IMR-90 (cell line): ENCODE data around the gene CHML. TPM values are rescaled to one million over a fixed set of nuclear protein-coding genes. Genes with fewer than 3 reads are reported as not detected.

ENCODE experiments used
- ATAC-seq: fragments of 200-7000 bp; cut with Tn5 transposase; 2 replicates; pipeline ENCODE4 v1.9.1; 2020; ENCODE audit warnings: low read depth, mild to moderate bottlenecking, moderate library complexity
- BruUV-seq: library from RNA; stranded (reverse); fragments of 400-500 nt; replicated peaks from 2 replicates; lab custom pipeline; 2021; lab: Mats Ljungman, UMichigan
- CTCF ChIA-PET: fragments of 300-600 bp; formaldehyde crosslinking; extraction: SDS; loops from one replicate; lab custom pipeline; 2021; ENCODE audit warnings: antibody characterized with exemption; lab: Yijun Ruan, JAX
- POLR2A ChIA-PET: fragments of 300-600 bp; sonication (Branson Sonifier 250); formaldehyde crosslinking; loops from one replicate; lab custom pipeline; 2022; ENCODE audit warnings: antibody characterized with exemption; ENCODE audit not compliant: unreplicated experiment; lab: Charles Lee
- DNase-seq: peaks from one replicate; pipeline ENCODE4 v3.0.0; 2013
- H2AFZ ChIP-seq: replicated peaks from 2 replicates; pipeline ENCODE3; 2013; ENCODE audit warnings: low read length, mild to moderate bottlenecking; ENCODE audit not compliant: poor library complexity
- H2AK5ac ChIP-seq: 2 replicates; pipeline ENCODE4 v1.6.1; 2013; ENCODE audit warnings: low read depth, low read length, inconsistent platforms
- H2AK9ac ChIP-seq: replicated peaks from 2 replicates; pipeline ENCODE3; 2013; ENCODE audit warnings: mild to moderate bottlenecking, low read depth, low read length, moderate library complexity; ENCODE audit not compliant: poor library complexity
- H2BK120ac ChIP-seq: 2 replicates; pipeline ENCODE4 v1.6.1; 2013; ENCODE audit warnings: low read depth, low read length, inconsistent platforms
- H2BK15ac ChIP-seq: 3 replicates; pipeline ENCODE4 v1.6.1; 2013; ENCODE audit warnings: low read depth, low read length, inconsistent platforms
- H2BK20ac ChIP-seq: 2 replicates; pipeline ENCODE4 v1.6.1; 2013; ENCODE audit warnings: low read depth, mild to moderate bottlenecking, inconsistent platforms, low read length, moderate library complexity
- H2BK5ac ChIP-seq: 2 replicates; pipeline ENCODE4 v1.6.1; 2013; ENCODE audit warnings: mild to moderate bottlenecking, low read depth, low read length, inconsistent platforms; ENCODE audit not compliant: poor library complexity, severe bottlenecking
- H3K14ac ChIP-seq: replicated peaks from 2 replicates; pipeline ENCODE4 v1.6.1; 2013; ENCODE audit warnings: low read depth, low read length, inconsistent platforms
- H3K18ac ChIP-seq: 2 replicates; pipeline ENCODE4 v1.6.1; 2013; ENCODE audit warnings: low read depth, low read length, control low read depth
- H3K23ac ChIP-seq: 2 replicates; pipeline ENCODE4 v1.6.1; 2013; ENCODE audit warnings: low read depth, low read length, inconsistent platforms
- H3K27ac ChIP-seq: 2 replicates; pipeline ENCODE4 v1.5.1; 2013; ENCODE audit warnings: mild to moderate bottlenecking, control low read depth, low read length; ENCODE audit not compliant: insufficient read depth
- H3K27me3 ChIP-seq: 2 replicates; pipeline ENCODE4 v1.6.1; 2013; ENCODE audit warnings: low read length; ENCODE audit not compliant: control insufficient read depth, insufficient read depth
- H3K36me3 ChIP-seq: 2 replicates; pipeline ENCODE4 v1.6.1; 2013; ENCODE audit warnings: low read length, mixed read lengths; ENCODE audit not compliant: control insufficient read depth, insufficient read depth
- H3K4ac ChIP-seq: 2 replicates; pipeline ENCODE4 v1.6.1; 2013; ENCODE audit warnings: low read depth, low read length, inconsistent platforms
- H3K4me1 ChIP-seq: 2 replicates; pipeline ENCODE4 v1.6.1; 2013; ENCODE audit warnings: low read length, mixed read lengths; ENCODE audit not compliant: control insufficient read depth, insufficient read depth
- H3K4me2 ChIP-seq: 2 replicates; pipeline ENCODE4 v1.6.1; 2013; ENCODE audit warnings: low read depth, mild to moderate bottlenecking, control low read depth, low read length, moderate library complexity
- H3K4me3 ChIP-seq: 2 replicates; pipeline ENCODE4 v1.5.1; 2013; ENCODE audit warnings: low read depth, mild to moderate bottlenecking, control low read depth, low read length, moderate library complexity; ENCODE audit not compliant: insufficient read depth
- H3K56ac ChIP-seq: 2 replicates; pipeline ENCODE4 v1.6.1; 2013; ENCODE audit warnings: low read length, inconsistent platforms; ENCODE audit not compliant: insufficient read depth; ENCODE audit errors: extremely low read depth
- H3K79me1 ChIP-seq, 2 experiments: 2 replicates each; pipeline ENCODE4 v1.6.1; 2013; ENCODE audit warnings: low read length in 2 of 2, inconsistent platforms in 1 of 2, low read depth in 1 of 2
- H3K9ac ChIP-seq: 2 replicates; pipeline ENCODE4 v1.6.1; 2013; ENCODE audit warnings: low read depth, low read length, control low read depth
- H3K9me1 ChIP-seq: 2 replicates; pipeline ENCODE4 v1.6.1; 2013; ENCODE audit warnings: low read length, inconsistent platforms; ENCODE audit not compliant: insufficient read depth
- H3K9me3 ChIP-seq: 2 replicates; pipeline ENCODE4 v1.6.1; 2013; ENCODE audit warnings: low read length; ENCODE audit not compliant: control insufficient read depth, insufficient read depth
- H4K20me1 ChIP-seq: 2 replicates; pipeline ENCODE4 v1.6.1; 2013; ENCODE audit warnings: low read length, inconsistent platforms; ENCODE audit not compliant: insufficient read depth
- H4K5ac ChIP-seq: 2 replicates; pipeline ENCODE4 v1.6.1; 2013; ENCODE audit warnings: mild to moderate bottlenecking, low read depth, low read length, control low read depth
- H4K8ac ChIP-seq, 2 experiments: 2 replicates each; pipeline ENCODE4 v1.6.1; 2013; ENCODE audit warnings: low read depth in 2 of 2, low read length in 2 of 2, control low read depth in 1 of 2, inconsistent platforms in 1 of 2
- H4K91ac ChIP-seq: 2 replicates; pipeline ENCODE4 v1.6.1; 2013; ENCODE audit warnings: low read depth, low read length, inconsistent platforms; ENCODE audit not compliant: insufficient read depth
- BHLHE40 ChIP-seq: fragments of 150-350 bp; IDR thresholded peaks from 2 replicates; pipeline ENCODE4 v1.6.1; 2016; ENCODE audit warnings: mild to moderate bottlenecking, low read depth, low read length
- CEBPB ChIP-seq: IDR thresholded peaks from 2 replicates; pipeline ENCODE4 v1.6.1; 2012; ENCODE audit warnings: low read depth, low read length, improper control_type of control experiment
- CTCF ChIP-seq: conservative IDR thresholded peaks from 2 replicates; pipeline ENCODE4 v1.5.1; 2012; ENCODE audit warnings: mild to moderate bottlenecking, low read depth, low read length, improper control_type of control experiment
- ELK1 ChIP-seq: fragments of 150-350 bp; IDR thresholded peaks from 2 replicates; pipeline ENCODE4 v1.6.1; 2016; ENCODE audit warnings: low read depth, mild to moderate bottlenecking, low read length, moderate library complexity, borderline replicate concordance
- FOS ChIP-seq: fragments of 150-350 bp; IDR thresholded peaks from 2 replicates; pipeline ENCODE4 v1.6.1; 2016; ENCODE audit warnings: low read depth, low read length
- MAFK ChIP-seq: IDR thresholded peaks from 2 replicates; pipeline ENCODE4 v1.6.1; 2012; ENCODE audit warnings: low read depth, low read length, improper control_type of control experiment
- MAZ ChIP-seq: IDR thresholded peaks from 2 replicates; pipeline ENCODE4 v1.6.1; 2012; ENCODE audit warnings: low read depth, mild to moderate bottlenecking, low read length, improper control_type of control experiment, moderate library complexity, borderline replicate concordance
- MXI1 ChIP-seq: IDR thresholded peaks from 2 replicates; pipeline ENCODE4 v1.6.1; 2012; ENCODE audit warnings: low read depth, mild to moderate bottlenecking, low read length, moderate library complexity, borderline replicate concordance
- NFE2L2 ChIP-seq: fragments of 150-350 bp; IDR thresholded peaks from 2 replicates; pipeline ENCODE4 v1.6.1; 2016; ENCODE audit warnings: low read depth, mild to moderate bottlenecking, low read length
- POLR2A ChIP-seq: IDR thresholded peaks from 2 replicates; pipeline ENCODE4 v1.6.1; 2012; ENCODE audit warnings: mild to moderate bottlenecking, low read depth, low read length
- RAD21 ChIP-seq: IDR thresholded peaks from 2 replicates; pipeline ENCODE4 v1.6.1; 2012; ENCODE audit warnings: low read length, improper control_type of control experiment
- RFX5 ChIP-seq: IDR thresholded peaks from 2 replicates; pipeline ENCODE4 v1.8.0; 2012; ENCODE audit warnings: low read depth, mild to moderate bottlenecking, low read length, moderate library complexity
- SMC3 ChIP-seq: fragments of 150-350 bp; IDR thresholded peaks from 2 replicates; pipeline ENCODE4 v1.6.1; 2016; ENCODE audit warnings: low read depth, mild to moderate bottlenecking, antibody characterized with exemption, low read length, moderate library complexity
- USF2 ChIP-seq: fragments of 150-350 bp; IDR thresholded peaks from 2 replicates; pipeline ENCODE4 v1.6.1; 2017; ENCODE audit warnings: mild to moderate bottlenecking, antibody characterized with exemption, low read length, low read depth
- WGBS, 2 experiments: methylation state at CpG; one replicate each; pipeline versions ENCODE4 v1.1.5 to v1.1.7; 2013; ENCODE audit warnings: missing lambda C conversion rate in 2 of 2; ENCODE audit not compliant: insufficient read length in 1 of 2; ENCODE audit errors: extremely low coverage in 2 of 2; 5-methylcytosine and 5-hydroxymethylcytosine counted together
- dilution Hi-C: fragments of 300-500 bp; cut with HindIII; formaldehyde crosslinking; loops from one replicate; pipeline ENCODE4 v1.14.3; 2018; ENCODE audit warnings: low sequenced_read_pairs; ENCODE audit not compliant: unreplicated experiment
- in situ Hi-C: fragments of 300-500 bp; cut with MboI; formaldehyde crosslinking; loops from 3 replicates; pipeline ENCODE4 v1.14.3; 2019; ENCODE audit warnings: low sequenced_read_pairs, inconsistent platforms, mixed read lengths
- intact Hi-C: fragments of 100-400 bp; cut with micrococcal nuclease; formaldehyde crosslinking; loops from 2 replicates; pipeline ENCODE4 v1.10.0; 2022
- polyA plus RNA-seq, 3 experiments: library from polyadenylated mRNA; depleted of rRNA; stranded (reverse); fragments of >200 nt; gene quantifications; 2 replicates each; pipeline ENCODE4 v1.2.3, GENCODE V29; 2012; ENCODE audit warnings: low replicate concordance in 1 of 3
- total RNA-seq: library from RNA; depleted of rRNA; stranded (reverse); fragments of >200 nt; gene quantifications from 2 replicates; pipeline ENCODE4 v1.2.3, GENCODE V29; 2012

Gene CHML
- total and polyA plus RNA-seq, 2 of the 4 experiments (the other 2 are of a cell fraction), result 5.3 to 25.6 TPM

GRCh38 chr1:241635556-241636152 is 4.5 kb downstream of the CHML start:
- POLR2A ChIA-PET, result interaction anchor here (0.5 kb wide), 1 partner anchor 203 kb away, joined by 3 read pairs; no protein-coding TSS in a partner anchor
- no peak for TF ChIP-seq MXI1
- TF ChIP-seq NFE2L2, result no peak
- TF ChIP-seq CEBPB, result no peak
- no peak for TF ChIP-seq CTCF
- TF ChIP-seq POLR2A, result no peak
- TF ChIP-seq RAD21, result no peak
- no peak for TF ChIP-seq USF2
- TF ChIP-seq FOS, result no peak
- TF ChIP-seq BHLHE40, result no peak
- TF ChIP-seq MAFK, result no peak
- no peak for TF ChIP-seq ELK1
- no peak for TF ChIP-seq RFX5
- no peak for TF ChIP-seq SMC3
- no peak for TF ChIP-seq MAZ
- H2BK120ac ChIP-seq, result no peak overlapping the region
- no peak overlapping the region for H3K23ac ChIP-seq
- peaks cover 3% of the 10 kb centered on the region; the same call in 1 of the 2 replicates for H3K36me3 ChIP-seq
- ATAC-seq (no peak), DNase-seq (no peak)
- peaks cover 12% of the 10 kb centered on the region for H3K4me1 ChIP-seq
- in situ Hi-C loops (no loop called here), intact Hi-C loops (loop anchor here (2.0 kb wide), 2 partner anchors 23 to 199 kb away; no protein-coding TSS in a partner anchor), dilution Hi-C loops (no loop called here)
- H4K20me1 ChIP-seq, result 0 out of 2 replicates have a peak, but pooled peaks cover 6% of the 10 kb centered on the region
- no peak overlapping the region for H4K91ac ChIP-seq
- H3K9me1 ChIP-seq, result peaks cover 8% of the 10 kb centered on the region
- H2AK5ac ChIP-seq, result no peak overlapping the region
- no peak overlapping the region for H2AFZ ChIP-seq
- H2AK9ac ChIP-seq, result no peak overlapping the region
- H3K79me1 ChIP-seq, result peaks cover 15 to 35% of the 10 kb centered on the region in 2 experiments
- H2BK15ac ChIP-seq, result no peak overlapping the region
- H4K8ac ChIP-seq, result no peak overlapping the region
- H3K9me3 ChIP-seq, result no peaks in the 10 kb centered on the region
- CTCF ChIA-PET, result interaction anchor here (0.6 to 1.7 kb wide), 2 partner anchors 8 to 24 kb away, joined by 3 to 5 read pairs; no protein-coding TSS in a partner anchor
- no peaks in the 10 kb centered on the region for H3K27me3 ChIP-seq
- no TSS peak for BruUV-seq
- H3K14ac ChIP-seq, result no peak overlapping the region
- H3K27ac ChIP-seq, result no peak overlapping the region; the same call in 1 of the 2 replicates
- H3K56ac ChIP-seq, result no peak overlapping the region
- no peak overlapping the region for H3K9ac ChIP-seq
- no peak overlapping the region for H3K4ac ChIP-seq
- peak overlapping the region; percentile 35; the same call in 1 of the 2 replicates for H3K18ac ChIP-seq
- no peak overlapping the region for H3K4me2 ChIP-seq
- H2BK5ac ChIP-seq, result peak overlapping the region; percentile 36
- WGBS, 2 experiments, result no CpG with 5 or more reads among the region's 4 CpGs
- H3K4me3 ChIP-seq, result no peak overlapping the region
- H2BK20ac ChIP-seq, result no peak overlapping the region
- H4K5ac ChIP-seq, result peak overlapping the region; percentile 29; the same call in 1 of the 2 replicates
